ENCODE measurements around the gene SLC16A5.
A peak's percentile ranks its signal among the peaks of the same experiment; 100 is the strongest.
"Not testable (repeated sequence)": the region's sequence is repeated elsewhere in the genome, so short reads cannot be mapped to it uniquely, and the experiment has no call there.

SLC16A5 gene, protein sequence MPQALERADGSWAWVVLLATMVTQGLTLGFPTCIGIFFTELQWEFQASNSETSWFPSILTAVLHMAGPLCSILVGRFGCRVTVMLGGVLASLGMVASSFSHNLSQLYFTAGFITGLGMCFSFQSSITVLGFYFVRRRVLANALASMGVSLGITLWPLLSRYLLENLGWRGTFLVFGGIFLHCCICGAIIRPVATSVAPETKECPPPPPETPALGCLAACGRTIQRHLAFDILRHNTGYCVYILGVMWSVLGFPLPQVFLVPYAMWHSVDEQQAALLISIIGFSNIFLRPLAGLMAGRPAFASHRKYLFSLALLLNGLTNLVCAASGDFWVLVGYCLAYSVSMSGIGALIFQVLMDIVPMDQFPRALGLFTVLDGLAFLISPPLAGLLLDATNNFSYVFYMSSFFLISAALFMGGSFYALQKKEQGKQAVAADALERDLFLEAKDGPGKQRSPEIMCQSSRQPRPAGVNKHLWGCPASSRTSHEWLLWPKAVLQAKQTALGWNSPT

DNA sequence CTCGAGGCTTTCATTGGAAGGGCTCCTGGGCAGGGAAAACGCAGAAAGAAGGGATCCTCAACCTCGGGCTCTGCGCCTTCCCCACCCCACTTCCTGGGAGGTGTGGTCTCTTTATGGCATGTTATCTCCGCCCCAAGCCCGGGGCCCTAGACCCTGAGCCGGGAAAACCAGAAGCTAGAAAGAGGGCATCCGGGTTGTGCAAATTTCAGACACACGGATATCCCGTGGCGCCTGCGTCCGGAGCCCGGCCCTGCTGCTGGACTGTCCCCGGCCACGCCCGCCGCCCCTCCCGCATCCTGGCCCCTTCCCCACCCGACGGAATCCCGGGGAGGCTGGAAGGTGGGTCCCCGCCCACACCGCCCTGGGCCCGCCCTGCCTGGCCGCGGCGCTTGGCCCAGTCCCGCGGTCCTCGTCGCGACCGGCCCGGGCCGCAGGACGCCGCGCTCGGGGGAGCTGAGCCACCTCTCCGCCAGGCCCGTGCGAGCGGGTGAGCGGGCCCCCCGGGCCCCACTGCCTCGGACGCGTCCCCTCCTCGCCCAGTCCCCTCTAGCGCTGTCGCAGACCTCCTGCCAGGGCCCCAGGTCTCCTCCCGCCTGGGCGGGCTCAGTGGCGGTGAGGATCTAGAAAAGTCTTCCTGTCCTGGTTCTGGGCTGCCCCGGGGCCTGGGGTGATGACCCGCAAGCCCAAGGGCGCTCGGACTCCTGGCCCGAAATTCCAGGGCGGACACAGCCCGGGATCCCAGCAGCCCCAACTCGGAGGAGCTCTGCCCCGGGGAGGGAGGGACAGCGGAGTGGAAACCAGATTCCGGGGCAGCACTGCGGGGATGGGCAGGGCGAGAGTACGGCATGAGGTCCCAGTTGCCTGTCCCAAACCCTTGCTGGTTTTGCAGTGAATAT is at the start of gene SLC16A5:
Gene SLC16A5 (plus strand): TSS at position 397 of the 896 bp plus-strand sequence. CDS start 5,683 bp downstream, outside the sequence.
- peak in 1 of 2 donors; percentile 15 for DNase-seq (ENCODE audit: low read depth in 2 of 2)

- DNase-seq (ENCODE audit: low read depth in 2 of 2), result no peak
These were observed 48.5 kb upstream of the SLC16A5 start for GRCh38 chr17:75039238-75039637.

- DNase-seq (ENCODE audit: low read depth in 2 of 2), result no peak
These were observed 46.0 kb upstream of the SLC16A5 start for GRCh38 chr17:75041656-75042280.

DNA sequence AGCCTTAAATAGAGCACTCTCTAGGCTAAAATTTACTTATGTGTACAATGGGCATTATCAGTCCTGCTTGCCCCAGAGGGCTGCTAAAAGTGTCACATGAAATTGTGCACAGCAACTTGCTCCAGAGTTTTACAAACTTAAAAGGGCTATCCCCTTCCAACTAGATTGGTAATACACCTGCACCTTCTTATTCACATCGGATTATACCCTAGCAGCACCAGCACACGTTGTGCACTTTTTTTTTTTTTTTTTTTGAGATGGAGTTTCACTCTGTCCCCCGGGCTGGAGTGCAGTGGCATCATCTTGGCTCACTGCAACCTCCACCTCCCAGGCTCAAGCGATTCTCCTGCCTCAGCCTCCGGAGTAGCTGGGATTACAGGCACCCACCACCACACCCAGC is 44.0 kb upstream of the SLC16A5 start:
- not testable (repeated sequence) for DNase-seq (ENCODE audit: low read depth in 2 of 2)

GRCh38 chr17:75044716-75045115 is 43.0 kb upstream of the SLC16A5 start:
- DNase-seq (ENCODE audit: low read depth in 2 of 2), result no peak

- DNase-seq (ENCODE audit: low read depth in 2 of 2), result not testable (repeated sequence)
These were observed 41.8 kb upstream of the SLC16A5 start for GRCh38 chr17:75045946-75046406.

DNA sequence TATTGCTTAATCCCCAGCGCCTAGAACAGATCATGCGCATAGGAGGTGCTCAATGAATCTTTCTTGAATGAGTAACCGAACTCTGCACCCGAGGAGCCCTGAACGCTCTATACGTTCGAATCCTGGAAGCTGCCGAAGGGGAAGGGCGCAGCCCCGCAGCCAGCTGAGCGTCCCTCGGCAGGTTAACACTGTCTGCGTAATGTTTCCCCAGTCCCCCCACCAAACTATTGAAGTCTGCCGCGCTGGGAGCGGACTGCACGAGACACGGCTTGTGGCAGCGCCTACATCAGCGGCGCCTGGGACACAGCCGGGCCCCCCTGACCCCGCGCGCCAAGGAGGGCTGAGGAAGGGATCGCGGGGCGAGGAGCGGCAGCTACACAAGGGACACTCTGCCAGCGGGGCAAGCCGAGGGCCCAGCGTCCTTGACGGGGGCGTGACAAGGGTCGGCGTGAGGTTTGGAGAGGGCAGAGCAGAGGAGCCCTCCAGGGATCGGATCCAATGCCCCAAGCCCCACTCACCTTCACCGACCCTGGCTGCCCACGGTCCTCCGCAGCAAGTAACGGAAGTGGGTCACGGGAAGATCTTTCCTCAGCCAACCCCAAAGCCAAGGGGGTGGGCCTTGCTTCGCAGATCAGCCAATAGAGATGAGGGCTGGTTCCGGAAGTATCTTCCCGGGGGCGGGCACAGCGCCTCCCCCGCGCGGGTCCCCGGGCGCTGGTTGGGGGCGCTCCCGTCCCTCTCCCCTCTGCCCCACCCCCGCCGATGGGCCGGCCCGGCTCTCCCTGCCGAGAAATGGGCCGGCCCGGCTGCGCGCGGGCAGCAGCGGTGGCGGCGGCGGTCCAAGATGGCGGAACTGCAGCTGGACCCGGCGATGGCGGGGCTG is 41.1 kb upstream of the SLC16A5 start, which contains the start of the genes ATP5PD and KCTD2:
Gene ATP5PD (minus strand): TSS at position 563 of the 883 bp plus-strand sequence. CDS start 4,319 bp downstream, outside the sequence.
Gene KCTD2 (plus strand): TSS at position 819 of the 883 bp plus-strand sequence. CDS start 26 bp downstream, at position 845.
- DNase-seq (ENCODE audit: low read depth in 2 of 2), result peak; percentile 95 to 97

GRCh38 chr17:75047398-75048098 is 40.2 kb upstream of the SLC16A5 start:
- peak in 1 of 2 donors; percentile 16 for DNase-seq (ENCODE audit: low read depth in 2 of 2)

DNA sequence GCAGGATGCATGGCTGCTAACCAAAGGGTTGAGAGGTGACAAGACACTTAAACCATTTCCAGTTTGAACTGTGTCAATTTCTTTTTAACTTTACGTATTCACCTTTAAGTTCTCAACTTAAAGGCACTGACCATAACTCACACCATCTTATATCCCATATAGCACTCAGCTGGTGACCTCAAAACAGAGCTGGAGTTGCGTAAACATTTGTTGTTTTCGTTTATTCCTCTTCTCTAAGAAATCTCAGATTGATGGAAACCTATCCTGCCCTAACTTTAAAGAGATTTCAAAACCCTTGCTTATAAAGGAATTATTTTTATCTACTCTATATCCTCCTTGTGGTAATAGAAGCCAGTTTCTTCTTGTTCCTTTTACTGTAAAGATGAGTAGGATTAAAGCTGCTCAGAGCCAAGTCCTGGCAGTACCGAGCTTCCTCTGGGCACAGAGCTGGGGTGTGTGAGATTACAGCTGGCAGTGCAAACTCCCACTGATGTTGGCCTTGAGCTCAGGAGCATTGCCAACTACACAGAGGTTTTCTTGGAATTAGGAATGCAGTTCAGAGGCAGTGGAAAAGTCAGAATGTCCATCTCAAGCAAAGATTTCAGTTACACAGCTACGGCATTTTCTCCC is 39.4 kb upstream of the SLC16A5 start:
- DNase-seq (ENCODE audit: low read depth in 2 of 2), result no peak

DNA sequence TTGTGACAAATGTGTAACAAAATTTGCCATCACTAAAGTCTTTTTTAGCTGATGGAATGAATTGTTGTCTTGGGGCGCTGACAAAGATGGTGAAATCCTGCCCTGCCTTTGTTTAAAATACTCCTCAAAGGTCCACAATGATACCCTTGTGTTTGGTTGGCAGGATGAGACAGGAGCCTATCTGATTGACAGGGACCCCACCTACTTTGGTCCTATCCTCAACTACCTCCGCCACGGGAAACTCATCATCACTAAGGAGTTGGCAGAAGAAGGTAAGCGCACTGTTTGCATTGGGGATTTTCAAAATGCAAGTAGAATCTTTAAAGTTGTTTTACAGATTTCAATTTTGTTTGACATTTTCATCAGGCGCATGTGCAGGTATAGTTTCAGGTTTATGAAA is 38.7 kb upstream of the SLC16A5 start:
- DNase-seq (ENCODE audit: low read depth in 2 of 2), result no peak

- DNase-seq (ENCODE audit: low read depth in 2 of 2), result no peak
These were observed 38.0 kb upstream of the SLC16A5 start for GRCh38 chr17:75049706-75050105.

DNA sequence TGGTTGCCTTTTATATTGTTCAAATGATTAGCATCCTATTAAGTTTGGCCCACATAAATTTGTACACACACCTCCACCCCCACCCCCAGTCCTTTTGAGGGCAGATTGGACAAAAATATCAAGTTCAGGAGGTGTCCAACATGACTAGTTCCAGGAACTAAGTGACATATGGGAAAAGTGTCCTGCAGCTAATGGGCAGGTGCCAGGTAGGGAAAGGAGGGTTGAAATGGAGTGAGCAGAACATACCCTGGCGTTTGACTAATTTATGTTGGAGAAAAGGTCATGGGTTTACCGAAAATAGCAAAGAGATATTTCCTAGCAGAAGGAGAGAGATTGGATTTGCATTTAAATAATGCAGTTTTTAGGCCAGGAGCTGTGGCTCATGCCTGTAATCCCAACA is 35.8 kb upstream of the SLC16A5 start:
- DNase-seq (ENCODE audit: low read depth in 2 of 2), result no peak

DNA sequence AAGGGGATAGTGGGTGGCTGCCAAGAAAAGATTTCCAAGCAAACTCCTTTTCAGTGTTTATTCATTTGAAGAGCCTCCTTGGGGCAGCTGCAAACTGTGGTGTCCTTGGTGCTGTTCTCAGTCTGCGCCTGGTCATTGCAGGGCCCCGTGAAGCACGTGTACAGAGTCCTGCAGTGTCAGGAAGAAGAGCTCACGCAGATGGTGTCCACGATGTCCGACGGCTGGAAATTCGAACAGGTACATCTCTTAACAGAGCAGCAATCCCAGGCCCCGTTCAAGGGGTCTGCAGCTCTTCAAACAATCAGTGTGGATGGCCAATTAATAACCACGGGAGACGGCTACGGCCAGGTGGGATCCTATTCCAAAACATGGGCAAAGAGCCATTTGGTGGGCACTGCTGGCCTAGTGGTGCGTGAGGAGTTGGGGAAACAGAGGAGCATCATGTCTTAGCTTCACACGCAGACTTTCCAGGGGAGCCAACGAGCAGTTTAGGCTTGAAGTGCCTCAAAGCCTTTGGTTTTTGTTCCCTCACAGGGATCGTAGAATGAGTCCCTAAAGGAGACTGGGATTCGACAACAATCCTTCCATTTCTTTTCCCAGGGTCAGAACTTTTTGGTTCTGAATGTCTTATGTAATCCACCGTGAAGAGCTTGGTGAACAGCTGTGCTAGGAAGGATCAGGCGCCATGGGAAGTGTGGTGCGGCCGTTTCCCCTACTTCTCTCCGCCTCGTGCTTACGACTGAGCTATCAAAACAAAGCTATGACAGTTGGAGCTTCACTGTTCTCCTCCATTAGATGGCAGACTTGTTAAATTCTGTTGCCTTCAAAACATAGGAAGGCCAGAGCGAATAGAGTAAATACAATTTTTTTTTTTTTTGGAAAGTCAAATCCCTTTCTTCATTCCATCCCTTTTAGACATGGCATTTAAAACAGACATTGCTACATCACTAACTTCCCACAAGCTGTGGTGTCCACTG is 28.1 kb upstream of the SLC16A5 start:
- DNase-seq (ENCODE audit: low read depth in 2 of 2), result no peak

DNA sequence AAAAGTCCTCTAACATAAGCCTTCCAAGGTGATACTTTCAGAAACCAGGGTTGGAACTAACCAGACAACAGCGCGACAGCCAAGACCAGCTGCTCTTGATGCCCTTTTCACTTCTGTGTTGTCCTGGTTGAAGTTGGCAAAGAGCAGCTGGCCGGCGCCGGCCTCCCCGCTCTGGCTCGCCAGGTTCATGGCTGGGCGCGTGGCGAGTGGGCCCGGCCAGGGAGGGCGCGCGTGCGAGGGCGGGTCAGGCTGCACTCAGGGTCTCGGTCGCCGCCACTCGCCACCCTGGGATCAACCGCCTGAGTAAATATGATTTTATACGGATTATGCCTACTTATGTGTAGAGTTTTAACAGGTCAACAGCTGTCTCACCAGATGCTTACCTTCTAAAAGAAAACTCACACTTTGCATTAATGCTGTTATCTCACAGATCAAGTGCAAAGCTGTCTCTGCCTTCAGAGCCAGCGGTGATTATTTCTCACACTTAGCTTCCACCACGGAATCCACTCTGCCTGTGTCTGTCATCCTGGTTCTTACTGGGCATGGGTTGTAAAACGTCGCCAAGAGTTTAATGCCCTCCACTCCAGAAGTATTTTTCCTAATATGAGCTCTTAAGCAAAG is 27.2 kb upstream of the SLC16A5 start:
- no peak for DNase-seq (ENCODE audit: low read depth in 2 of 2)

DNA sequence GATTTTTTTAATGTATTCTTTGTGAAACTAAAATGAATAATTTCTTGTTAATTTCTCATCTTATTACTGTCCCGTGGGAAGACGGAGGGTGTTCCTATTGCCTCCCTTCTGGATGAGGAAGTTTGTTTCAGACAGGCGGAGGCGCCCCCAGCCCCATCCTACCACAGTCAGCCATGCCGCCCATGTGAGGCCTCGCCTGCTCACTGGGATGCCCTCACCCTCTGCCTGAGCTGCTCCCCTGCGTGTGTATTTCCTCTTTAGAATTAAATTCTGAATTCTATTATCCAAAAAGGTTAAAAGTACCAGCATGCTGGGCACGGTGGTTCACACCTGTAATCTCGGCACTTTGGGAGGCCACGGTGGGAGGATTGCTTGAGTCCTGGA is 26.7 kb upstream of the SLC16A5 start:
- no peak for DNase-seq (ENCODE audit: low read depth in 2 of 2)

DNA sequence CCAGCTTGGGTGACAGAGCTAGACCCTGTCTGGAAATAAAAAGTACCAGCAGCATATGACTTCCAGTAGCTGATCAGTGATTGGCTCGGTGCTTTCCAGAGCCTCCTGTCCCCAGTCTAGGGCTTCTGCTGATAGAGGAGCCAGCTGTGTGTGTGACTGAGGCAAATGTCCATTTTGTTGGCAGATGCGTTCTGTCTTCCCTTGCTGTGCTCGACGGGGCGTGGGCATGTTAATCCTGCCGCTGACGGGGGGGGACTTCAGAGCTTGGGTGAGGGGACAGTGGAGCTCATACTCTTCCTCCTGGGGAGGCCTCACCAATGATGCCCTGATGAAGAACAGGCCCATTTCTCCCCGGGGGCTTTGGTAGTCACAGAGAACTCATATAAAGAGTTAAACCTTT is 26.1 kb upstream of the SLC16A5 start:
- no peak for DNase-seq (ENCODE audit: low read depth in 2 of 2)

DNA sequence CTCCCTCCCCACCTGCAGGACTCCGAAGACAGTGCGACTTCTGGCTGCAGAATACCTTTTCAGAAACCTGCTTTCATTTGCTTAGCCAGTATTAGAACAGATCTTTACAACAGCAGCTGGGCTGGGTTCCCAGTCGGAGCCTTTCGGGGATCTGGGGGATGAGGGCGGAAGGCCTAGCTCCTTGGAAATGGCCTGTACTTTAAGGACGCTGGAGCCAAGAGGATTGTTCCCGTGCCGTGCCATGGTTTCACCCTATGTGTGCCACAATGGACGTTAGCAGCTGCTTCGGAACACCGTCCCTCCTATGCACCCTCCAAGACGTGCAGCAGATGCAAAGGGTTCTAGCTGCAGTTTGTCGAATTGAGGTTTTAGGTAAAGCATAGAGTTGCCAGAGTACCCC is 24.6 kb upstream of the SLC16A5 start:
- no peak for DNase-seq (ENCODE audit: low read depth in 2 of 2)

DNA sequence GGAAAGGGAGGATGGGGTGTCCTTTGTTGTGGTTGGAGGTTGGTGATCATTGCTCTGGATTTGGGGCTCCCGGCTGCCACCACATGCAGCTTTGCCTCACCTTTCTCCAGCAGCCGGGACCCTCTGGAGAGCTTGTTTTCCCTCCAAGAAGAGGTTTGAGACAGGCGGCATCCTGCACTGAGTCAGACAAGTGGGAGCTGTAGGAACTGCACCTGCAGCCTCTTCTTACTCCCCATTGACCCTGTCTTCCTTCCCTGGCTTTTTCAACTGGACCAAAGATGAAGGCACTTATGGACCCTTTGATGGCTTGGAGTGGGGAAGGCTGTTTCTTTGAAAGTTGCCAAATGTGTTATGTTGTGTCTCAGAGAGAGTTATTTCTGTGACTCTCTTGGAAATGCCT is 24.1 kb upstream of the SLC16A5 start:
- DNase-seq (ENCODE audit: low read depth in 2 of 2), result no peak
